Measurements from ENCODE around the gene DNAJA3.

DNA sequence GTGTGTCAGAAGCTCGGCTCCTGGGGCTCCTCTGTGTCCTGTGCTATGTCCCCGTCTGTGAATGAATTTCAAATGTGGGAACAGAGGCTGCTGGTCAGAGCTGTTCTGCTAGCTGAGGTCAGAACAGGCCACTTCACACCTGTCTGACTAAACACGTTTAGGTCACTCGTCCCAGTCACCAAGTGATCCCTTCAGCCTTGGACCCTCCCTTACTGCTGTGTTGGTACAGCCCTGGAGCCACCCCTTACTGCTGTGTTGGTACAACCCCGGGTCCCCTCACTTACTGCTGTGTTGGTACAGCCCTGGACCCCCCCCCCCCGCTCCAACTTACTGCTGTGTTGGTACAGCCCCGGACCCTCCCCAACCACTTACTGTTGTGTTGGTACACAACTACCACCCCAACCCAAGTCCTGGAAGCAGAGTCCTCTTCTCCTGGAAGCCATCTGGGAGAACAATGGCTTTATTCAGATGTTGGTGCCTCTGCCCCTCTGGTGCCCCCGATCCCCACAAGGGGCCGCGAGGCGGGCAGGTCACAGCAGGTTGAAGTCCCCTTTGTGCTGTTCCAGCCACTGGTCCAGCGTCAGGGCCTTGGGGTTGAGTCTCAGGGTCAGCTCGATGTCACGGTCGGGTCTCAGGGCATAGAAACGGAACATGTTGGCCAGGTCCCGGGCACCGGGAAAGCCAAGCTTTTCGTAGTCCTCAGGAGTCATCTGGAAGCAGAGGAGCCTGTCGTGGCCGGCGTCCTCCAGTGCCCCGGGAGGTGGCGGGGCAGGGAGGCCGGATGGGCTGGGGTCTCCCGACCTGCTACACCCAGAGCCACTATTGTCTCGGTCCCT lies 35.8 kb downstream of the DNAJA3 start:
- no peak for TF ChIP-seq EZH2phosphoT487 (IDR thresholded peaks at IDR 0.05; ENCODE audit: low read depth)
- TF ChIP-seq, protein P1, sequence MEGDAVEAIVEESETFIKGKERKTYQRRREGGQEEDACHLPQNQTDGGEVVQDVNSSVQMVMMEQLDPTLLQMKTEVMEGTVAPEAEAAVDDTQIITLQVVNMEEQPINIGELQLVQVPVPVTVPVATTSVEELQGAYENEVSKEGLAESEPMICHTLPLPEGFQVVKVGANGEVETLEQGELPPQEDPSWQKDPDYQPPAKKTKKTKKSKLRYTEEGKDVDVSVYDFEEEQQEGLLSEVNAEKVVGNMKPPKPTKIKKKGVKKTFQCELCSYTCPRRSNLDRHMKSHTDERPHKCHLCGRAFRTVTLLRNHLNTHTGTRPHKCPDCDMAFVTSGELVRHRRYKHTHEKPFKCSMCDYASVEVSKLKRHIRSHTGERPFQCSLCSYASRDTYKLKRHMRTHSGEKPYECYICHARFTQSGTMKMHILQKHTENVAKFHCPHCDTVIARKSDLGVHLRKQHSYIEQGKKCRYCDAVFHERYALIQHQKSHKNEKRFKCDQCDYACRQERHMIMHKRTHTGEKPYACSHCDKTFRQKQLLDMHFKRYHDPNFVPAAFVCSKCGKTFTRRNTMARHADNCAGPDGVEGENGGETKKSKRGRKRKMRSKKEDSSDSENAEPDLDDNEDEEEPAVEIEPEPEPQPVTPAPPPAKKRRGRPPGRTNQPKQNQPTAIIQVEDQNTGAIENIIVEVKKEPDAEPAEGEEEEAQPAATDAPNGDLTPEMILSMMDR (IDR thresholded peaks at IDR 0.05; ENCODE audit: low read depth, low read length), result no peak
